ENCODE measurements around the gene LMO7.

DNA sequence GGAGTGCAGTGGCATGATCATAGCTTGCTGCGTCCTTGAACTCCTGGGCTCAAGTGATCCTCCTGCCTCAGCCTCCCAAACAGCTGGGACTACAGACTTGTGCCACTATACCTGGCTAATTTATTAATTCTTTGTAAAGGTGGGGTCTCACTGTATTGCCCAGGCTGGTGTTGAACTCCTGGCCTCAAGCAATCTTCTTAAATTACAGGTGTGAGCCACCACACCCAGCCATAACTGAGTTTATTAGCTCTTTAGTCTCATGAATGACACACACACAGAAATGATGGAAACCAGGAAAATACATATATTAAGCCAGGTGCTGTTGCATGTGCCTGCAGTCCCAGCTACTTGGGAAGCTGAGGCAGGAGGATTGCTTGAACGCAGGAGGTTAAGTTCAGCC is 33.1 kb upstream of the LMO7 start:
- TF ChIP-seq TAF1 (IDR thresholded peaks at IDR 0.05; ENCODE audit: borderline replicate concordance, low read depth, low read length) (no peak), POLR2AphosphoS5 (IDR thresholded peaks at IDR 0.05; ENCODE audit: low read depth, low read length) (no peak)

All from GM12892 (cell line).